A204.1 (cell line): ENCODE measurements around the gene ARHGAP12.

Experiments
- FAIRE-seq: peaks from 2 replicates; lab custom pipeline; 2012; peaks lifted over from hg19 to GRCh38; lab: Jason Lieb, UNC

ARHGAP12 gene

GRCh38 chr10:31949266-31949665, 20.6 kb upstream of the ARHGAP12 start:
- no peak for FAIRE-seq

GRCh38 chr10:31948021-31948420, 19.4 kb upstream of the ARHGAP12 start:
- no peak for FAIRE-seq

- FAIRE-seq: peak; percentile 95
These were observed 18.7 kb upstream of the ARHGAP12 start for GRCh38 chr10:31947144-31947926.

DNA sequence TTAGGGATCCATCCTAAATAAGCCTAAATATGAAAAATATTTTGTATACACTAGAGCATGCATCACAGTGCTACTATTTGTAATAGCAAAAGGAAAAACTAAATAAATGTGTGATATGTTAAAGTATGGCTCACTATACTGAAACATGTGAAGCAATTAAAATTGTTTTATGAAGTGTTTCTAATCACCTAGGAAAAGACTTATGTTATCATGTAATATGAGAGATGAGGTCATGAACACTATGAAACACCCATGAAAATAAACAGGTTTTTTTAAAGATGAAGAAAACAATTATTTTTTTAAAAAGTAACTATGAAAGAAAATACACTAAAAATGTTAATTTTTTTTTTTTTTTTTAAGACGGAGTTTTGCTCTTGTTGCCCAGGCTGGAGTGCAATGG, 16.8 kb upstream of the ARHGAP12 start:
- peak; percentile 65 for FAIRE-seq

DNA sequence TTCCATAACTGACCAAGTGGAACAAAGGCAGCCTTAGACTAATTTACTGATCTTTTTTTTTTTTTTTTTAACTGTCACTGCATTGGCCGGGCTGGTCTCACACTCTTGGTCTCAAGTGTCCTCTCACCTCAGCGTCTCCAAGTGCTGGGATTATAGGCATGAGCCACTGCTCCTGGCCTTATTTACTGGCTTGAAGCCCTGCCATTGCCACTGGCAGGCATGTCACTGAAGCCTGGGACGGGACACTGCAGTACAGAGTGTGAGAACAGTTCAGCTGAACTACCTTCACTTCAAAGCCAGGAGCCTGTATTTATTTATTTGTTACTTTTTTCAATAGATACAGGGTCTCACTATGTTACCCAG, 15.4 kb upstream of the ARHGAP12 start:
- FAIRE-seq: no peak

GRCh38 chr10:31942892-31943291, 14.3 kb upstream of the ARHGAP12 start:
- peak; percentile 93 for FAIRE-seq

DNA sequence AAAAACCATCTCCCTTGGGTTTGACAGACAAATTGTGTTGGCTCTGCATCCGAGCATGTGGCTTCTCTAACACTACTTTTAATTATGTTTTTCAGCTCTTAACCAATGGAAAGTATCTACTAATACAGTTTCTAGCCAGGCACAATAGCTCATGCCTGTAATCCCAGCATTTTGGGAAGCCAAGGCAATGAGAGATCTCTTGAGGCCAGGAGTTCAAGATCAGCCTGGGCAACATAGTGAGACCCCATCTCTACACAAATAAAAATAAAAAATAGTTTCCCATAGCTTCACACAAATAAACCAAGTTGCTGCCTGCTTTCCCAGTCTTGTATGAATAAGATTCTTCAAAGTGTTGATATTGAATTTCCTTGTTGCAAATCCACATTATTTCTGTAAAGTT, 13.8 kb upstream of the ARHGAP12 start:
- FAIRE-seq: no peak

- FAIRE-seq: peak; percentile 98
These were observed 12.4 kb upstream of the ARHGAP12 start for GRCh38 chr10:31940839-31941653.

DNA sequence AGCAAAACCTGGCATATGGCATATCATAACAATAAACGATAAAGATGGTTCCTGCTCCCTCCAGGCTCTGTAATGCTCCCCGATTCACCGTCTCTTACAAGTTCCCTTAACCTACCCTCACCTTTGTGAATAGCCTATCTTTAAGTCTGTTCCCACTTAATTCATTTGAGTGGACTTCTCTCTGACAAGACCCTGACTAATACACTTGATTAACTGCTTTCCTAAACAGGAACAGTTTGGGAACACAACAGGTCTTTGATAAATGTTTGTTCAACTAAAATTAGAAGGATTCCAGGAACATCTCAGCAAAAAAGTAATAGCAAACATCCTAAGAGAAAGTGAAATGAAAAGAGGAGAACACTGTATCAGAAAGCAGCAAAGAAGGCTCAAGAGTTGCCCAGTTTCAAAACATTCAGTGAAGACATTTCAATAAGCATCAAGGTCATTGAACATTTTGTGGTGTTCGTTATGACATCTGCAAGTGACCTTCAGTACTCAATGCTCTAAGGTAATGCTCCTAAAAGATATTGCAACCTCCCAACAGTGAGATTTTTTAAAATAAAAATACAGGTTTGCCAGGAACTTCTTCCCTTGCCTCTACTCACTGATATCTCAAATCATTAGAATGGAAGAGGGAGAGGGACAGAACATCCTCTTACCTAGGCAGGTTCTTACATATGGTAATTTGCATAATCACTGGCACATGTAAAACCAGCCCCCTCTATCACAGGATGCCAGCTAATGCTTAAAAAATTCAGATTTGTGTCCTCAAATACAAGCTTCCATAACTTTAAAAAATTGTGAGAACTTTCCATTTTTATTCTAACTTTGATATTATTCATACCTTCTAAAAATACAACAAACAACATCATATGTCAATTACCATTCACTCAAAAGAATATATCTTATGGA, 11.4 kb upstream of the ARHGAP12 start:
- peak; percentile 97 for FAIRE-seq

DNA sequence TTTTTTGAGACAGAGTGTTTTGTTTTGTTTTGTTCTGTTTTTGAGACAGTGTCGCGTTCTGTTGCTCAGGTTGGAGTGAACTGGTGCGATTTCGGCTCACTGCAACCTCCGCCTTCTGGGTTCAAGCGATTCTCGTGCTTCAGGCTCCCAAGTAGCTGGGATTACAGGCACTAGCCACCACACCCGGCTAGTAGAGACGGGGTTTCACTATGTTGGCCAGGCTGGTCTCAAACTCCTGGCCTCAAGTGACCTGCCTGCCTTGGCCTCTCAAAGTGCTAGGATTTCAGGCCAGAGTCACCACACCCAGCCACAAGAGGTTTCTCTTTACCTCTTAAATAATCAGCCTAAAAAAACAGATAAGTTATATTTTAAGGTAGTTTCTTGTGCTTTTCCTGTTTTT, 8.7 kb upstream of the ARHGAP12 start:
- FAIRE-seq: no peak

GRCh38 chr10:31936933-31937332, 8.3 kb upstream of the ARHGAP12 start:
- peak; percentile 51 for FAIRE-seq

DNA sequence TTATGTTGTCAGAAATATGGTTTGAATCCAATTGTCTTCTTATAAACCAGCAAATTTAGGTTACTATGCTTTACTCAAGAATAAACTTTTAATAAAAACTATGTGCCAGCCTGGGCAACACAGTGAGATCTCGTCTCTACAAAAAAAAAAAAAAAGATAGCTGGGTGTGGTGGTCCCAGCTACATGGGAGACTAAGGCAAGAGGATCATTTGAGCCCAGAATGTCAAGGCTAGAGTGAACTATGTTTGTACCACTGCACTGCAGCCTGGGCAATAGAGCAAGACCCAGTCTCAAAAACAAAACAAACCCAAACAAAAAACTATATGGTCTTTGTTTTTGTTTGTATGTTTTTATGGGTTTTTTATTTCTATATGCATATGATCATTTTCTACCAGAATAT, 7.5 kb upstream of the ARHGAP12 start:
- FAIRE-seq: no peak

DNA sequence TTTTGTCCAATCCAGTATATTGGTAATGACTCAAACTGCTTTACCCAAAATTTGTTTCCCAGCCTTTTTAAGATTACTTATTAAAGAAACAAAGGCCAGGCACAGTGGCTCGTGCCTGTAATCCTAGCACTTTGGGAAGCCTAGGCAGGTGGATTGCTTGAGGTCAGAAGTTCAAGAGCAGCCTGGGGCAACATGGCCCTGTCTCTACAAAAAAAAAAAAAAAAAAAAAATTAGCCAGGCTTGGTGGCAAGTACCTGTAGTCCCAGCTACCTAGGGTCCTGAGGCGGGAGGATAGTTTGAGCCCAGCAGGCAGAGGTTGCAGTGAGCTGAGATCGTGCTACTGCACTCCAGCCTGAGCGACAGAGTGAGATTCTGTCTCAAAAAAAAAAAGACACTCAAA, 7.0 kb upstream of the ARHGAP12 start:
- FAIRE-seq: no peak

DNA sequence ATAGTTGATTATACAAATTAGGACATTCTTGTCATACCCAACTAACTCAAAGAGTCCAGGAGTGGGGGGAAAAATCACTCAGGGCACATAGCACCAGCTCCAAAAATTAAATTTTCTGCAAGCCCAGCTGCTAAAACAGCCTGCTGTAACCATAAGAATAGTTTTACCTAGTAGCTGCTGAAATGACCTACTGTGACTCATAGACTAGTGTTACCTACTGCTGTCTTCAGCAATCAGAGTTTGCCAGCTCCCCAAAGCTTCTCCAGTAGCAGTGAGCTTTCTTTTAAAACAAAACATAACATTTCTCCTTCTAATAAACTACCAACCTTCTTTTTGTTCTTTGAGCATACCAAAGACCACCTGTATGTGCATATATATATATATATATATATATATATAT, 4.2 kb upstream of the ARHGAP12 start:
- FAIRE-seq: no peak

- no peak for FAIRE-seq
These were observed 2.2 kb upstream of the ARHGAP12 start for GRCh38 chr10:31930856-31931255.

GRCh38 chr10:31930023-31930751, 1.6 kb upstream of the ARHGAP12 start:
- FAIRE-seq: no peak

DNA sequence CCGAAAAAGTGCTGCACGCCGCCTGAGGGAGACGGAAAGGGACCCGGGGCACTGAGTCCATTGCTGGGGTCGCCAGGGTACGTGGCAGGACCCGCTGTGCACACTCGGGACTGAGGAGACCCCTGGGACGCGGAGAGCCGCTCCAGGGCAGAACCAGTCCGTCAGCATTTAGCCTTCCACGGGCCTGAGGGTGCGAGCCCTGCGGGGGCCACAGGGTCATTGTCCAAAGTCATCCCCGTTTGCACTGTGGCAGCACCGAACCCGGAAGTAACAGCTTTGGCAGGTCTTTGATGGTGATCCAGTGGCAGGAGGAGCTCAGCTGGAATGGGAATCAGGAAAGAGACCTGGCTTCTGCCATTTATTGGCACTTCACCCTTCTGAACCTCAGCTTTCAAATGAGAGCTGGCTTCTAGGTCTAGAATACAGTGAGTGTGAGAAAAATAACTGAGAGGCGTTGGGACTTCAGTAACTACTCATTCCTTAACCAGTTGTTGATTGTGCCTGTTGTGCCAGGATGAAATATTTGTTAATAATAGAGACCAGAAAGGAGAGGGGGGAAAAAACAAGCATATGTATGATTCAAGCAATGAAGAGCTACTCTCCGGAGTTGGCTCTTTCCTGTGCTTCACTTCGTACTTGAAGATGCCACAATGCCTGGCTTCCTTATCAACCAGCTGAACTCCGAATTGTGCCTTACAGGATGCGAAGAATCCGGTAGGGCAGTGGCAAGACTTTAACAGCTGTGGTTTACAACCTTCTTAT, 811 bp upstream of the ARHGAP12 start:
- FAIRE-seq: no peak

DNA sequence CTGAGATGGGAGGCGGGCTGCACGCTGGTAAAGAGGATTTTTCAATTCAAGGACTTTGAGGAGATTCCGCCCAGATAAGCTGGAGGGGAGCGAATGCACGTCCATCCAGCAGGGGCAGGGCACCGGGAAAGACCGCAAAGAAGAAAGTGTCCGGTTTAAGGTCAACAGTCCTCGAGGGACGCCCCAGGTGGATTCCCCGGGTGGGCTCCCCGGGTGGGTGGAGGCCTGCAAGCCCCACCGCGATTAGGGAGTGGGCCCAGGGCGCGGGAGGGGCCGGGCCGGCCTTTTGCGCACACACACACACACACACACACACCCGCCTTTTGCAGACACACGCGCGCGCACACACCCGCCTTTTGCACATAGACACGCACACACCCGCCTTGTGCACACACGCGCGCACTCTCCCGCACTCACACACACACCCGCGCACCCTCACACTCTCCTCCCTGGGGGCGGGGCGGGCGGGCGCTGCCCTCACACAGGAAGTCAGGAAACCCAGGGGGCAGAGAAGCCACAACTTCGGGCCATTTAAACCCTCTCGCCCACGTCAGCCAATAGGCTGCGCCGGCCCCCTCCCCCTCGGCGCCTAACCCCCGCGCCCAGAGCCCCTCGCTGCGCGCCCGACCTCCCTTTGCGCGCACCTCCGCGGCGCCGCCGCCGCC, 615 bp downstream of the ARHGAP12 start:
- FAIRE-seq: no peak

DNA sequence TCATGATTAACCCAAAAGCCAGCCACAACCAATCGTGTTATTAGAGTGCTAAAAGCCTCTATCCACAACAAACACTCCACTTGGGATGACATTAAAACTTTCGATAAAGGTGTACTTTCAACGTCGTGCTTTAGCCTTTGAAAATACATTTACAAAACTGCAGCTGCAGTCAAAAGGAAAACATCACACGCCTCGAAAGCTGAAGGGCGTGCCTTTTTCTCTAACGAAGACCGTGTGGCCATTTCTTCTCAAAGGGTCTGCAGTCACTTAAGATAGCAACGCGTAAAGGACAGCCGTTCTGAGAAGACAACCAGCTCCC, 1.1 kb downstream of the ARHGAP12 start:
- no peak for FAIRE-seq

GRCh38 chr10:31926765-31927564, 1.7 kb downstream of the ARHGAP12 start:
- no peak for FAIRE-seq
